Neural cell (in vitro differentiated cells): ENCODE data around the gene ADCY5. TPM values are rescaled to one million over a fixed set of nuclear protein-coding genes. Genes with fewer than 3 reads are reported as not detected.

ENCODE experiments used
- H2AFZ ChIP-seq: fragments of 200-600, 300-800 bp; sonication (generic), shearing (Covaris generic); 2 replicates; pipeline ENCODE4 v1.6.0; 2014; ENCODE audit warnings: low read depth, mild to moderate bottlenecking, antibody characterized with exemption, low read length, moderate library complexity
- H3F3A ChIP-seq: fragments of 200-600 bp; shearing (Covaris generic); 2 replicates; pipeline ENCODE4 v1.6.1; 2016; ENCODE audit warnings: mild to moderate bottlenecking, moderate library complexity, mixed read lengths, antibody characterized with exemption, low read length; ENCODE audit not compliant: insufficient read depth, poor library complexity, severe bottlenecking
- H3K27ac ChIP-seq: fragments of 200-600, 300-800 bp; sonication (generic), shearing (Covaris generic); 2 replicates; pipeline ENCODE4 v1.5.1; 2014; ENCODE audit warnings: mild to moderate bottlenecking, low read length, moderate library complexity
- H3K27me3 ChIP-seq: fragments of 300-800, 200-600 bp; sonication (generic), shearing (Covaris generic); 2 replicates; pipeline ENCODE4 v1.6.0; 2014; ENCODE audit warnings: mild to moderate bottlenecking, low read depth, low read length, moderate library complexity; ENCODE audit not compliant: insufficient read depth
- H3K36me3 ChIP-seq: fragments of 300-800, 200-600 bp; sonication (generic), shearing (Covaris generic); 2 replicates; pipeline ENCODE4 v1.5.1; 2014; ENCODE audit warnings: mild to moderate bottlenecking, antibody characterized with exemption, low read length, moderate library complexity; ENCODE audit not compliant: insufficient read depth
- H3K4me2 ChIP-seq: fragments of 300-800, 200-600 bp; sonication (generic), shearing (Covaris generic); 2 replicates; pipeline ENCODE4 v1.6.0; 2014; ENCODE audit warnings: mild to moderate bottlenecking, low read length
- H3K4me3 ChIP-seq: fragments of 300-800, 200-600 bp; sonication (generic), shearing (Covaris generic); 2 replicates; pipeline ENCODE4 v1.5.1; 2014; ENCODE audit warnings: mild to moderate bottlenecking, low read length, moderate library complexity
- H3K79me2 ChIP-seq: fragments of 200-600 bp; shearing (Covaris generic); replicated peaks from 2 replicates; pipeline ENCODE4 v1.6.0; 2014; ENCODE audit warnings: mild to moderate bottlenecking, low read length, moderate library complexity; ENCODE audit not compliant: insufficient read depth
- H3K9ac ChIP-seq: fragments of 300-800, 200-600 bp; sonication (generic), shearing (Covaris generic); 2 replicates; pipeline ENCODE4 v1.6.1; 2016; ENCODE audit warnings: mild to moderate bottlenecking, low read length, mixed read lengths
- H3K9me2 ChIP-seq: fragments of 200-600 bp; shearing (Covaris generic); 2 replicates; pipeline ENCODE4 v1.6.1; 2016; ENCODE audit warnings: mild to moderate bottlenecking, low read length, mixed read lengths; ENCODE audit not compliant: insufficient read depth
- H3K9me3 ChIP-seq: fragments of 200-600, 300-800 bp; sonication (generic), shearing (Covaris generic); 2 replicates; pipeline ENCODE4 v1.6.1; 2016; ENCODE audit warnings: mild to moderate bottlenecking, mixed run types, low read length, moderate library complexity, mixed read lengths
- H4K20me1 ChIP-seq: fragments of 200-600 bp; shearing (Covaris generic); 2 replicates; pipeline ENCODE4 v1.6.1; 2016; ENCODE audit warnings: mild to moderate bottlenecking, mixed run types; ENCODE audit not compliant: insufficient read depth
- EP300 ChIP-seq: fragments of 450-650 bp; conservative IDR thresholded peaks from 2 replicates; pipeline ENCODE4 v1.6.1; 2014; ENCODE audit warnings: antibody characterized with exemption, mild to moderate bottlenecking, moderate library complexity; ENCODE audit not compliant: poor library complexity, severe bottlenecking
- EZH2 ChIP-seq: fragments of 200-600, 300-800 bp; shearing (Covaris generic), sonication (generic); IDR thresholded peaks from 2 replicates; pipeline ENCODE4 v1.6.1; 2014; ENCODE audit warnings: antibody characterized with exemption, low read length, borderline replicate concordance, mild to moderate bottlenecking; ENCODE audit not compliant: insufficient read depth, poor library complexity, severe bottlenecking
- MXI1 ChIP-seq: fragments of 450-650 bp; conservative IDR thresholded peaks from 2 replicates; pipeline ENCODE4 v1.6.1; 2014; ENCODE audit warnings: antibody characterized with exemption, mild to moderate bottlenecking; ENCODE audit not compliant: poor library complexity, severe bottlenecking
- POLR2AphosphoS5 ChIP-seq: IDR thresholded peaks from 2 replicates; pipeline ENCODE4 v1.6.1; 2012
- RAD21 ChIP-seq: fragments of 450-650 bp; conservative IDR thresholded peaks from 2 replicates; pipeline ENCODE4 v1.6.1; 2014; ENCODE audit warnings: antibody characterized with exemption, mild to moderate bottlenecking, moderate library complexity
- SMC3 ChIP-seq: fragments of 450-650 bp; conservative IDR thresholded peaks from 2 replicates; pipeline ENCODE4 v1.6.1; 2014; ENCODE audit warnings: antibody characterized with exemption, mild to moderate bottlenecking, moderate library complexity; ENCODE audit not compliant: poor library complexity
- TAF1 ChIP-seq: IDR thresholded peaks from 2 replicates; pipeline ENCODE4 v1.6.1; 2012; ENCODE audit warnings: low read depth
- polyA plus RNA-seq: library from polyadenylated mRNA; depleted of rRNA; stranded (reverse); fragments of >200 nt; gene quantifications from 2 replicates; pipeline ENCODE4 v1.2.3, GENCODE V29; 2014
- TF ChIP-seq, protein P1 (sequence below): IDR thresholded peaks from 2 replicates; pipeline ENCODE4 v1.6.1; 2012; ENCODE audit warnings: borderline replicate concordance
- TF ChIP-seq, protein P2 (sequence below): fragments of 450-650 bp; IDR thresholded peaks from 2 replicates; pipeline ENCODE4 v1.5.1; 2014; ENCODE audit warnings: antibody characterized with exemption, mild to moderate bottlenecking, moderate library complexity; ENCODE audit not compliant: poor library complexity, severe bottlenecking

Gene ADCY5
- polyA plus RNA-seq, 1 donor from 2014 or later = 7.7 TPM

DNA sequence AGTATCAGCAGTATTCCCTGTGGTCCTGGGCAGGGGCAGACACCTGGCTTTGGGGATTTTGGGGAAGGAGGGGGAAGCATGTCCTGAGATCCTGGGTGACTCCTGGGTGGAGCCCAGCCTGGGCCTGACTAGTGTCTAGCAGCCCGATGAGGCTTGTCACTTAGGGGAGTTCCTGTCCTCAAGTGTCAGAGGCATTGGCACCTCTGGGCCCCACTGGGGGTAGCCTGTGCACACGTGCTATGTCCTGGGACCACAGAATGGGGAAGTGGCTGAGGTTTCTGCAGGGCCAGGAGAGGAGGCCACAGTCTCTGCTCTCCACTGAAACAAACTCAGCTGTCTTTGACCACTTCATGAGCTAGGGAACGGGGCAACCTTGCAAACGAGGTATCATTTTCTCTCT is 31.5 kb upstream of the ADCY5 start:
- Histone ChIP-seq H3K9me3 (no peaks in the 10 kb centered on the region), H3K79me2 (no peaks in the 10 kb centered on the region), H4K20me1 (no peaks in the 10 kb centered on the region), H3K4me2 (no peak overlapping the region), H3K27me3 (no peaks in the 10 kb centered on the region), H3F3A (no peaks in the 10 kb centered on the region), H3K36me3 (no peaks in the 10 kb centered on the region), H3K9ac (no peak overlapping the region), H3K27ac (no peak overlapping the region), H3K9me2 (no peaks in the 10 kb centered on the region), H3K4me3 (no peak overlapping the region), H2AFZ (no peak overlapping the region)
- TF ChIP-seq MXI1 = no peak
- no peak for TF ChIP-seq RAD21
- TF ChIP-seq, protein P1, sequence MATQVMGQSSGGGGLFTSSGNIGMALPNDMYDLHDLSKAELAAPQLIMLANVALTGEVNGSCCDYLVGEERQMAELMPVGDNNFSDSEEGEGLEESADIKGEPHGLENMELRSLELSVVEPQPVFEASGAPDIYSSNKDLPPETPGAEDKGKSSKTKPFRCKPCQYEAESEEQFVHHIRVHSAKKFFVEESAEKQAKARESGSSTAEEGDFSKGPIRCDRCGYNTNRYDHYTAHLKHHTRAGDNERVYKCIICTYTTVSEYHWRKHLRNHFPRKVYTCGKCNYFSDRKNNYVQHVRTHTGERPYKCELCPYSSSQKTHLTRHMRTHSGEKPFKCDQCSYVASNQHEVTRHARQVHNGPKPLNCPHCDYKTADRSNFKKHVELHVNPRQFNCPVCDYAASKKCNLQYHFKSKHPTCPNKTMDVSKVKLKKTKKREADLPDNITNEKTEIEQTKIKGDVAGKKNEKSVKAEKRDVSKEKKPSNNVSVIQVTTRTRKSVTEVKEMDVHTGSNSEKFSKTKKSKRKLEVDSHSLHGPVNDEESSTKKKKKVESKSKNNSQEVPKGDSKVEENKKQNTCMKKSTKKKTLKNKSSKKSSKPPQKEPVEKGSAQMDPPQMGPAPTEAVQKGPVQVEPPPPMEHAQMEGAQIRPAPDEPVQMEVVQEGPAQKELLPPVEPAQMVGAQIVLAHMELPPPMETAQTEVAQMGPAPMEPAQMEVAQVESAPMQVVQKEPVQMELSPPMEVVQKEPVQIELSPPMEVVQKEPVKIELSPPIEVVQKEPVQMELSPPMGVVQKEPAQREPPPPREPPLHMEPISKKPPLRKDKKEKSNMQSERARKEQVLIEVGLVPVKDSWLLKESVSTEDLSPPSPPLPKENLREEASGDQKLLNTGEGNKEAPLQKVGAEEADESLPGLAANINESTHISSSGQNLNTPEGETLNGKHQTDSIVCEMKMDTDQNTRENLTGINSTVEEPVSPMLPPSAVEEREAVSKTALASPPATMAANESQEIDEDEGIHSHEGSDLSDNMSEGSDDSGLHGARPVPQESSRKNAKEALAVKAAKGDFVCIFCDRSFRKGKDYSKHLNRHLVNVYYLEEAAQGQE = no peak
- TF ChIP-seq EP300 = no peak
- no peak for TF ChIP-seq TAF1

DNA sequence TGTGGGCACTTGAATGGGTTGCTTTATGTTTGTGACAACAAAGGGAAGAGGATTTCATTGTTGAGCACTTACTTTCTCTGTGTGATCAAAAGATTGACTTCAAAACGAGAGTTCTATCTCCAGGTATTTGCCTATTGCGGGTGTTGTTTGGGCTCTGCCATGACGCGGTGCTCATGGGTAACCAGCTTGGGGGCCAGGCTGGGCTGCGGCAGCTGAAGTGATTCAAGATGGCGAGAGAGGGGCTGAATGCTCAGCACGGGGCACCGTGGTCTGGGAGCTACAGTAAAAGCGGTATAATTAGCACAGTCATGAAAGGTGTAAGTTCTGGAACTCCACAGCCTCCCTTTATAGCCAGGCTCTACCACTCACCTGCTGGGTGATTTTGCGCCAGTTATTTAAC is 31.0 kb upstream of the ADCY5 start:
- Histone ChIP-seq H2AFZ (no peak overlapping the region), H3K36me3 (no peaks in the 10 kb centered on the region), H3K27me3 (no peaks in the 10 kb centered on the region), H3K9ac (no peak overlapping the region), H3K27ac (no peak overlapping the region), H3K9me3 (no peaks in the 10 kb centered on the region), H3K4me3 (no peak overlapping the region), H3K9me2 (no peaks in the 10 kb centered on the region), H3K4me2 (no peak overlapping the region), H3F3A (no peaks in the 10 kb centered on the region), H4K20me1 (no peaks in the 10 kb centered on the region), H3K79me2 (no peaks in the 10 kb centered on the region)
- TF ChIP-seq POLR2AphosphoS5 (no peak), SMC3 (no peak), MXI1 (no peak), EZH2 (no peak), TAF1 (no peak), RAD21 (no peak), EP300 (no peak)
- TF ChIP-seq, protein P2, sequence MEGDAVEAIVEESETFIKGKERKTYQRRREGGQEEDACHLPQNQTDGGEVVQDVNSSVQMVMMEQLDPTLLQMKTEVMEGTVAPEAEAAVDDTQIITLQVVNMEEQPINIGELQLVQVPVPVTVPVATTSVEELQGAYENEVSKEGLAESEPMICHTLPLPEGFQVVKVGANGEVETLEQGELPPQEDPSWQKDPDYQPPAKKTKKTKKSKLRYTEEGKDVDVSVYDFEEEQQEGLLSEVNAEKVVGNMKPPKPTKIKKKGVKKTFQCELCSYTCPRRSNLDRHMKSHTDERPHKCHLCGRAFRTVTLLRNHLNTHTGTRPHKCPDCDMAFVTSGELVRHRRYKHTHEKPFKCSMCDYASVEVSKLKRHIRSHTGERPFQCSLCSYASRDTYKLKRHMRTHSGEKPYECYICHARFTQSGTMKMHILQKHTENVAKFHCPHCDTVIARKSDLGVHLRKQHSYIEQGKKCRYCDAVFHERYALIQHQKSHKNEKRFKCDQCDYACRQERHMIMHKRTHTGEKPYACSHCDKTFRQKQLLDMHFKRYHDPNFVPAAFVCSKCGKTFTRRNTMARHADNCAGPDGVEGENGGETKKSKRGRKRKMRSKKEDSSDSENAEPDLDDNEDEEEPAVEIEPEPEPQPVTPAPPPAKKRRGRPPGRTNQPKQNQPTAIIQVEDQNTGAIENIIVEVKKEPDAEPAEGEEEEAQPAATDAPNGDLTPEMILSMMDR = no peak
- TF ChIP-seq, protein P1 = no peak
